Heart left ventricle (tissue), 16 donors: ENCODE results near the gene TOX2. TPM values are rescaled to one million over a fixed set of nuclear protein-coding genes. Genes with fewer than 3 reads are reported as not detected.
A peak's percentile ranks its signal among the peaks of the same experiment; 100 is the strongest.

Experiments used
- ATAC-seq, 4 donors: fragments of 200-7000 bp; cut with Tn5 transposase; one replicate each; pipeline ENCODE4 v1.9.1; 2020 to 2022; ENCODE audit warnings: moderate library complexity in 4 of 4, mild to moderate bottlenecking in 3 of 4, moderate number of reproducible peaks in 1 of 4
- DNase-seq, 5 donors: peaks; one replicate each; pipeline ENCODE4 v3.0.0-alpha.2; 2020
- H3K27ac ChIP-seq, 12 donors: fragments of 200-600 bp; sonication (generic) in 4 of 12; one replicate each; pipeline versions ENCODE4 v1.5.0 to v1.8.0; 2016 to 2022; ENCODE audit warnings: mild to moderate bottlenecking in 2 of 12
- H3K27me3 ChIP-seq, 9 donors: fragments of 200-600 bp; sonication (generic) in 2 of 9; one replicate each; pipeline versions ENCODE4 v1.5.1 to v1.8.0; 2016 to 2022; ENCODE audit warnings: mild to moderate bottlenecking in 3 of 9
- H3K36me3 ChIP-seq, 9 donors: fragments of 200-600 bp; sonication (generic) in 2 of 9; one replicate each; pipeline versions ENCODE4 v1.5.0 to v1.8.0; 2018 to 2022; ENCODE audit warnings: mild to moderate bottlenecking in 2 of 9
- H3K4me1 ChIP-seq, 12 donors: fragments of 200-600 bp; sonication (generic) in 4 of 12; one replicate each; pipeline versions ENCODE4 v1.5.0 to v1.8.0; 2016 to 2022; ENCODE audit warnings: mild to moderate bottlenecking in 3 of 12
- H3K4me3 ChIP-seq, 12 donors: fragments of 200-600 bp; sonication (generic) in 4 of 12; one replicate each; pipeline versions ENCODE4 v1.5.0 to v1.8.0; 2017 to 2022; ENCODE audit warnings: mild to moderate bottlenecking in 9 of 12, moderate library complexity in 4 of 12
- H3K9me3 ChIP-seq, 12 donors: fragments of 200-600 bp; sonication (generic) in 4 of 12; one replicate each; pipeline versions ENCODE4 v1.5.0 to v1.8.0; 2016 to 2022; ENCODE audit warnings: mild to moderate bottlenecking in 1 of 12
- CTCF ChIP-seq, 12 donors: fragments of 200-600 bp; sonication (generic) in 4 of 12; IDR thresholded peaks; one replicate each; pipeline versions ENCODE4 v1.5.0 to v1.8.0; 2018 to 2022; ENCODE audit warnings: antibody characterized with exemption in 12 of 12, mild to moderate bottlenecking in 5 of 12
- POLR2A ChIP-seq, 2 donors: fragments of 450-650 bp; IDR thresholded peaks; one replicate each; pipeline ENCODE4 v1.6.1; 2017; ENCODE audit warnings: antibody characterized with exemption in 2 of 2, mild to moderate bottlenecking in 2 of 2, moderate library complexity in 2 of 2
- WGBS, 4 donors: extraction: QIAGEN DNeasy Blood & Tissue Kit in 2 of 4; methylation state at CpG; one replicate each; pipeline versions ENCODE4 v1.1.5 to v1.1.7; 2013 to 2018; 5-methylcytosine and 5-hydroxymethylcytosine counted together
- intact Hi-C, 10 donors: fragments of 100-400 bp; cut with DNase I; formaldehyde crosslinking; loops; one replicate each; pipeline versions ENCODE4 v1.11.1 to v1.14.2; 2022
- polyA plus RNA-seq, 2 donors: library from polyadenylated mRNA; stranded (reverse); fragments of 200-250 nt; gene quantifications; one replicate each; pipeline ENCODE4 v1.2.3, GENCODE V29; 2013
- total RNA-seq, 9 donors: library from RNA; depleted of rRNA in 2 of 9; stranded (reverse); fragments of >200 nt in 2 of 9; fragmentation: NEBNext Ultra II Directional in 3 of 9; extraction: Animal tissue kit (Norgen Biotek cat#: 25700) in 3 of 9; gene quantifications; one replicate each; pipeline versions ENCODE4 v1.1.0 to v1.2.4, GENCODE V29; 2016 to 2023
- donor health status: ischemic (EF 13 %, LVEDD 7.1; RV severe dilation, severe dysfunction).
- donor health status: healthy with polysubstance abuse.
- donor health status: DM: no; HTN: yes; CAD: no.
- donor health status: DM: no; HTN: no; CAD: no.
- donor health status: ischemic (EF 25% LVEDD 6.9; RV normal size, moderate dysfunction).
- donor health status: ischemic (EF 25% LVEDD 5.7; RV mildly dilated, moderate dysfunction).
- donor health status: healthy.
- donor health status: DM: yes; HTN: yes; CAD: no.
- donor health status: ischemic (EF 35%, LVEDD 5.7; RV mildly dilated, moderate dysfunction).
- donor health status: nonischemic (EF 11% LVEDD 7.7; RV severe dilation, severe dysfunction).
- donor health status: DM: yes; HTN: yes; CAD: no.
- donor health status: PGD.
- donor health status: ischemic (EF 29% LVEDD 5.4; RV normal size, mild dysfunction).
- donor health status: nonischemic (EF 23%, LVEDD 6.1; RV moderate dilation, normal function).

Gene TOX2
- total and polyA plus RNA-seq, 11 donors: 0.53 to 3.0 (median 0.91) TPM

- intact Hi-C loops: no loop called here
- peak overlapping the region in 1 of 12 donors; percentile 54 for H3K27ac ChIP-seq
- no peak overlapping the region for H3K4me3 ChIP-seq
- WGBS, 4 donors: 36 to 47% (median 39%) methylated on average over 6 of the region's 6 CpGs
- DNase-seq: no peak
- H3K36me3 ChIP-seq: no peaks in the 10 kb centered on the region
- ATAC-seq: peak in 3 of 4 donors; percentile 34 to 70 (median 55)
- H3K27me3 ChIP-seq: peaks cover 0 to 8% (median 0%) of the 10 kb centered on the region in 9 donors
- no peak for TF ChIP-seq POLR2A (IDR thresholded peaks at IDR 0.05)
- TF ChIP-seq CTCF (IDR thresholded peaks at IDR 0.05): no peak
- H3K9me3 ChIP-seq: no peaks in the 10 kb centered on the region
- peaks cover 0 to 79% (median 22%) of the 10 kb centered on the region in 12 donors for H3K4me1 ChIP-seq
These were observed 40.6 kb downstream of the TOX2 start for GRCh38 chr20:43955062-43955749.

GRCh38 chr20:43955750-43956191, 41.1 kb downstream of the TOX2 start:
- TF ChIP-seq CTCF (IDR thresholded peaks at IDR 0.05) (no peak), POLR2A (IDR thresholded peaks at IDR 0.05) (no peak)
- H3K4me3 ChIP-seq: no peak overlapping the region
- 75 to 83% (median 76%) methylated on average over 8 of the region's 8 CpGs for WGBS, 4 donors
- no peaks in the 10 kb centered on the region for H3K36me3 ChIP-seq
- no peak overlapping the region for H3K27ac ChIP-seq
- ATAC-seq (peak in 1 of 4 donors; percentile 15), DNase-seq (no peak)
- intact Hi-C loops: no loop called here
- H3K27me3 ChIP-seq: peaks cover 0 to 6% (median 0%) of the 10 kb centered on the region in 9 donors
- H3K4me1 ChIP-seq: peaks cover 0 to 78% (median 22%) of the 10 kb centered on the region in 12 donors
- H3K9me3 ChIP-seq: no peaks in the 10 kb centered on the region

- WGBS, 4 donors: 83 to 91% (median 89%) methylated on average over 3 of the region's 3 CpGs
These were observed 42.7 kb downstream of the TOX2 start for GRCh38 chr20:43957392-43957791.

More at GRCh38 chr20:43957392-43957791, 42.7 kb downstream of the TOX2 start:
- H3K4me3 ChIP-seq: no peak overlapping the region
- DNase-seq (no peak), ATAC-seq (no peak)
- peaks cover 0 to 3% (median 0%) of the 10 kb centered on the region in 9 donors for H3K27me3 ChIP-seq
- TF ChIP-seq POLR2A (IDR thresholded peaks at IDR 0.05): no peak
- no peak for TF ChIP-seq CTCF (IDR thresholded peaks at IDR 0.05)
- intact Hi-C loops: no loop called here
- peaks cover 0 to 66% (median 22%) of the 10 kb centered on the region in 12 donors for H3K4me1 ChIP-seq
- H3K27ac ChIP-seq: no peak overlapping the region
- no peaks in the 10 kb centered on the region for H3K36me3 ChIP-seq
- H3K9me3 ChIP-seq: no peaks in the 10 kb centered on the region
